AG04449 (cell line): Measurements from ENCODE around the gene PCDHGA1.
A peak's percentile ranks its signal among the peaks of the same experiment; 100 is the strongest.

Experiments
- CTCF ChIA-PET: fragments of 350-600 bp; formaldehyde crosslinking; extraction: SDS; loops from one replicate; lab custom pipeline; 2021; ENCODE audit warnings: antibody characterized with exemption; lab: Yijun Ruan, JAX
- POLR2A ChIA-PET: fragments of 400-600, 350-600 bp; formaldehyde crosslinking; extraction: SDS; loops from one replicate; lab custom pipeline; 2020; ENCODE audit warnings: antibody characterized with exemption, inconsistent platforms; lab: Yijun Ruan, JAX
- DNase-seq: peaks from one replicate; pipeline ENCODE4 v3.0.0-alpha.2; 2010; ENCODE audit warnings: low read depth, low spot score
- H3K4me3 ChIP-seq: 2 replicates; pipeline ENCODE4 v1.5.1; 2011; ENCODE audit warnings: low read depth, mild to moderate bottlenecking, control low read depth, low read length
- TF ChIP-seq, protein P1 (sequence below): IDR thresholded peaks from one replicate; pipeline ENCODE4 v1.5.1; 2011; ENCODE audit warnings: mild to moderate bottlenecking, moderate library complexity, low read length, control low read depth, inconsistent platforms; ENCODE audit not compliant: insufficient read depth; ENCODE audit errors: missing control alignments

PCDHGA1 gene

DNA sequence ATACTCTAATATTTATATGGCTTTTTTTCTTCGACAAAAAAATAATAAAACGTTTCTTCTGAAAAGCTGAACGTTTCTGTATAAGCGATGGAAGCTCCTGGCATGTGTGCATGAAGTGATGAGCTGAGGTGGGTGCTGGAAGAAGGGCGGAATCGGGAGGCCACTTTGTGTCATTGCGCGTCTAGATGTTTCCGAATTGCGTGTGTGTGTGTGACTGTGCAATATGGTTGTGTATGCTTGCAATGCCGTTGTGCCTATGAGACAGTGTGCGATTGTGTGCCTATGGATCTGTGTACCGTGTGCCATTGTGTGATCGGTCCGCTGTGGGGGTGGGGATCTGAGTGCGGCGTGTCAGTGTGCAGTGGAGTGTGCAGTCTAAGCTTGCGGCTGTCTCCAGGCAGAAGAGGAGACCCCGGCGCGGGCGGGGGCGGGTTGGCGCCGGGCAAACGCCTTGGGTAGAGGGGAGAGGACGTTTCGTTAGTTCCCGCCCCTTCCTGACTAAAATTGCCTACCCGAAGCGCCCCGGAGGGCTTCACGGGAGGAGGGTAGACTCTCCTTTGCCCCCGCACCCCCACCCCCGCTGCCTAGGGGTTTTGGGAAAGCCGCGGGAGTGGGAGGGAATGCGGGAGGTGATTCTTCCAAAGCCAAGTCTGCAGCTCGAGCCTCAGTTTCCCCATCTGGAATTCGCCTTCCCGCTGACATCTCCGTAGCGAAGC is 182.8 kb downstream of the PCDHGA1 start:
- no peak for DNase-seq
- CTCF ChIA-PET: interaction anchor here (0.6 to 37.5 kb wide), 21 partner anchors 4 to 182 kb away, joined by 3 to 856 read pairs (median 5); partner anchors contain the start of genes PCDHGA1, PCDHGA10, PCDHGA11 and PCDHGA12
- H3K4me3 ChIP-seq: peak overlapping the region; percentile 52
- POLR2A ChIA-PET: interaction anchor here (0.7 to 3.9 kb wide), 9 partner anchors 10 to 93 kb away, joined by 3 to 13 read pairs (median 6); partner anchors contain the start of genes PCDHGA11, PCDHGA12, PCDHGC3 and PCDHGC5
- TF ChIP-seq, protein P1, sequence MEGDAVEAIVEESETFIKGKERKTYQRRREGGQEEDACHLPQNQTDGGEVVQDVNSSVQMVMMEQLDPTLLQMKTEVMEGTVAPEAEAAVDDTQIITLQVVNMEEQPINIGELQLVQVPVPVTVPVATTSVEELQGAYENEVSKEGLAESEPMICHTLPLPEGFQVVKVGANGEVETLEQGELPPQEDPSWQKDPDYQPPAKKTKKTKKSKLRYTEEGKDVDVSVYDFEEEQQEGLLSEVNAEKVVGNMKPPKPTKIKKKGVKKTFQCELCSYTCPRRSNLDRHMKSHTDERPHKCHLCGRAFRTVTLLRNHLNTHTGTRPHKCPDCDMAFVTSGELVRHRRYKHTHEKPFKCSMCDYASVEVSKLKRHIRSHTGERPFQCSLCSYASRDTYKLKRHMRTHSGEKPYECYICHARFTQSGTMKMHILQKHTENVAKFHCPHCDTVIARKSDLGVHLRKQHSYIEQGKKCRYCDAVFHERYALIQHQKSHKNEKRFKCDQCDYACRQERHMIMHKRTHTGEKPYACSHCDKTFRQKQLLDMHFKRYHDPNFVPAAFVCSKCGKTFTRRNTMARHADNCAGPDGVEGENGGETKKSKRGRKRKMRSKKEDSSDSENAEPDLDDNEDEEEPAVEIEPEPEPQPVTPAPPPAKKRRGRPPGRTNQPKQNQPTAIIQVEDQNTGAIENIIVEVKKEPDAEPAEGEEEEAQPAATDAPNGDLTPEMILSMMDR: no peak

DNA sequence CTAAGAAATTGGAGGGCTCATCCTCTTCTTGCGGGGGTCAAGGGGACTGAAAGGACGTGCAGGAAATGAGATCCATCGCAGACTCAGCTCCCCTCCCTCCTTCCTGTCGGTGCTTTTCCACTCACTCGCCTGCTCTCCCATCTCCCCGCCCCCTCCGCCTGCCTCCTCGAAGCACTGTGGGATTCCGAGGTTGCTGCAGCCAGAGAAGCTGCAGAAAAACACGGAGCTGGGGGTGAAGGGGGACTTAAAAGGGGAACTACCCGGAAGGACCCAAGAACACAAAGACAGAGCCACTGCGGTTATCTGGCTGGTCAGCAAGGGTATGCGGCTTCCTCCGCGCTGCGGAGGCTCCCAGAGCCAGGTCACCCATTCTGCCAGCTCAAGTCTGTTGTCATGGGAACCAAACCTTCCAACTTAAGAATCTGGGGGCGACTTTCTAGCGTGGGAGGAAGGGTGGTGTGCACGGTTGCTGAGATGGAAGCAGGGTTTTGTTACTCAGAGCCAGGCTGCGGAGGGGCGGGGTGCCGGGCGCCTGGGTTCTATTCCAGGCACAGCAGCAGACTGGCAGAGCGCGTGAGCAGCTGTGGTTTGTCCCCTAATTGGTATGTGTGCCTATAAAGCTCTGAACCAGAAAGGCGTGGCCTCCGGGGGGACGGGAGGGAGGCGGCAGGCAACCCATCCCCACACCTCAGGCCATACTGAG is 183.5 kb downstream of the PCDHGA1 start:
- peak overlapping the region; percentile 52 for H3K4me3 ChIP-seq
- DNase-seq: peak; percentile 76
- POLR2A ChIA-PET: interaction anchor here (0.7 to 3.9 kb wide), 9 partner anchors 10 to 93 kb away, joined by 3 to 13 read pairs (median 6); partner anchors contain the start of genes PCDHGA11, PCDHGA12, PCDHGC3 and PCDHGC5
- TF ChIP-seq, protein P1: no peak
- CTCF ChIA-PET: interaction anchor here (1.0 to 37.5 kb wide), 12 partner anchors 4 to 105 kb away, joined by 3 to 856 read pairs (median 15); partner anchors contain the start of genes DIAPH1, PCDHGA10, PCDHGA11 and PCDHGA12

DNA sequence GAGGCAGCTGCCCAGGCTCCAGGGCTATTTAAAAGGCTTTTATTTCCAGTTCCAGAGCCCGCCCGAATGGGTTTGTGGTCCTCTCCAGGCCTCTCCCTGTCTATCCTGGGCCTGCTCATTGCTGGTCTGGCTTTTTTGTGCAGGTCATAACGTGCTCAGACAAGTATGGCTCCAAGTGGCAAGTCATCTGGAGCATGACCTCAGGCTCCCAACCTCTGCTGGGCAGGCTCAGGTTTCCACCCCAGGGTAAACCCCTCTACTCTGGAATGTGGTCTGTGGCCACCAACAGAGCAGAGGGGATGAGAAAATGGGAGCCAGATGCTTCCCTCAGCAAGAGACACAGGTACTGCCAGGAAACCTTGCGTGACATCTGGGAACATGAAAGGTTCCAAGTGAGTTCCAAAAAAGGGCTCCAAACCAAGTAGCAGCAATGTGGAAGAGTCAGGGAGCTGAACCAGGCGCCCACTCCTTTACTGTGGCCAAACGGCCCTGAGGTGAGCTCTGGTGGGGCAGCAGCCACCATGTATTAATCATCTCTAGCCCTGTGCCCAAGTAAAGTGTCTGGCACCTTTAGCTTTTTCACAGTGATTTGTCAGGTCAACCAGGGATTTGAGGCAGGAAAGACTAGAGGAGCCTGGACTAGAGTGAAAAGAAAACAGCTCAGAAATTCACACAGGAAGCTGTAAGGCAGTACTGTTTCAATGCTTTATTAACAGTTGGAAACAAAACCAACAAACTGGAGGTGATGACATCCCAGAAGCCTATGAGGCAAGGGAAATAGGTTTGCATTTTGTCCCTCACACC is 184.2 kb downstream of the PCDHGA1 start:
- TF ChIP-seq, protein P1: no peak
- DNase-seq: no peak
- POLR2A ChIA-PET: interaction anchor here (1.2 to 3.9 kb wide), 6 partner anchors 10 to 43 kb away, joined by 3 to 13 read pairs (median 6); partner anchors contain the start of genes PCDHGC3 and PCDHGC5
- CTCF ChIA-PET: interaction anchor here (1.0 to 37.5 kb wide), 12 partner anchors 3 to 132 kb away, joined by 3 to 856 read pairs (median 15); partner anchors contain the start of genes DIAPH1, PCDHGA10, PCDHGA11 and PCDHGA12
- H3K4me3 ChIP-seq: peak overlapping the region; percentile 52

DNA sequence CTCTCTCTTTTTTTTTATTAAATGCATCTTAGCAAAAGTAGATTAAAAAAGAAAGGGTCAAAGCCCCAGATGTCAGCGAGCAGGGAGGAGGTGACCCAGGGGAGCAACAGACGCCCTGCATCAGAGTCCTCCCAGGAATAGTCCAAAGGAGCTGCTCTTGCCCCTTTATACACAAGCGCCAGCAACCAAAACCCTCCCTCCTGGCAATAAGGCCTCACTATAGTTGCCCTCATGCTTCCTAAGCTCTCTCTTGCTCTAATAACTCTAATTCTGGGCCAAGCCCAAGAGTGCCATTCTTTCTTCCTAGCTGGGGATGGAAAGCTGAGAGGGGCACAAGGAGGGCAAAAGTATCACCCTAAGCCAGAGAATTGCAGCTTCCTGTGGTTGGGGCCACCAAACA is 184.8 kb downstream of the PCDHGA1 start:
- CTCF ChIA-PET: interaction anchor here (1.0 to 37.5 kb wide), 10 partner anchors 2 to 132 kb away, joined by 3 to 856 read pairs (median 20); partner anchors contain the start of genes DIAPH1, PCDHGA10, PCDHGA11 and PCDHGA7
- H3K4me3 ChIP-seq: no peak overlapping the region
- no peak for DNase-seq
- TF ChIP-seq, protein P1: no peak
- POLR2A ChIA-PET: interaction anchor here (0.5 to 3.9 kb wide), 4 partner anchors 10 to 82 kb away, joined by 3 to 13 read pairs (median 6); partner anchors contain the start of gene PCDHGC5

DNA sequence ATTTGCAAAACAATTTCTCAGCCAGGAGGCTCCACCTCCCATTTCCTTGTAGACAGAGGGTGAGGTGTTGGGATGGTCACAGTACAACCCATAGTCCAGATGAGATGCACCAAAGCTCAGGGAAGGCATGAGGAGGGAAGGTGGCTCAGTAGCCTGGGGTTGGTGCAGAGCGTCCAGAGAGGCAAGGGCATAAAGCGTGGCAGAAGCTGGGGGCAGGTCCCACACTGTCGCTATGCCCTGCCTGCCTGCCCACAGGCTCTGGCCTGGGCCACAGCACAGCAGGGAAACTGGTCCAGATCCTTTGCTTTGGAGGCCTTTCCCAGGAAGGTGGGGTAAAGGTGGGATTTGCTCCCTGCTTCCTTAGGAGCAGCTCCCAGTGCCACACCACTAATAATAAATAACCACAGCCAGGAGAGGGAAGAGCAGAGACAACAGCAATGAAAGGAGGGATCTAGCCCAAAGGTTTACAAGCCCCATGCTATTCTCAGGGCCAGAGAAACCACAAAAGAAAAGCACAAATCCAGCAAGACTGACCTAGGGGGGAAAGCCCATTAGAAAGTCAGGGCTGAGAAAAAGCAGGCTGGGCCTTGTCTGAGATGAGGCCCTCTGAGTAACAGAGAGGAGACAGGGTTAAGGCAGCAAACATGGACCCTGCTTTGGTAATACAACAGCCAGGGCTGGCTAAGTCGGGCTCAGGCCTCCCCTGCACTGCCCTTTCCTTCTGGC is 185.8 kb downstream of the PCDHGA1 start:
- TF ChIP-seq, protein P1: no peak
- ChIA-PET POLR2A (interaction anchor here (0.5 to 3.9 kb wide), 3 partner anchors 9 to 83 kb away, joined by 3 to 13 read pairs (median 3); no protein-coding TSS in a partner anchor), CTCF (interaction anchor here (1.0 to 37.5 kb wide), 10 partner anchors 1 to 133 kb away, joined by 3 to 856 read pairs (median 20); partner anchors contain the start of genes DIAPH1, PCDHGA10, PCDHGA11 and PCDHGA7)
- H3K4me3 ChIP-seq: no peak overlapping the region
- no peak for DNase-seq
